Measurements from ENCODE around the gene KLHL30.
A peak's percentile ranks its signal among the peaks of the same experiment; 100 is the strongest.

The KLHL30 gene

DNA sequence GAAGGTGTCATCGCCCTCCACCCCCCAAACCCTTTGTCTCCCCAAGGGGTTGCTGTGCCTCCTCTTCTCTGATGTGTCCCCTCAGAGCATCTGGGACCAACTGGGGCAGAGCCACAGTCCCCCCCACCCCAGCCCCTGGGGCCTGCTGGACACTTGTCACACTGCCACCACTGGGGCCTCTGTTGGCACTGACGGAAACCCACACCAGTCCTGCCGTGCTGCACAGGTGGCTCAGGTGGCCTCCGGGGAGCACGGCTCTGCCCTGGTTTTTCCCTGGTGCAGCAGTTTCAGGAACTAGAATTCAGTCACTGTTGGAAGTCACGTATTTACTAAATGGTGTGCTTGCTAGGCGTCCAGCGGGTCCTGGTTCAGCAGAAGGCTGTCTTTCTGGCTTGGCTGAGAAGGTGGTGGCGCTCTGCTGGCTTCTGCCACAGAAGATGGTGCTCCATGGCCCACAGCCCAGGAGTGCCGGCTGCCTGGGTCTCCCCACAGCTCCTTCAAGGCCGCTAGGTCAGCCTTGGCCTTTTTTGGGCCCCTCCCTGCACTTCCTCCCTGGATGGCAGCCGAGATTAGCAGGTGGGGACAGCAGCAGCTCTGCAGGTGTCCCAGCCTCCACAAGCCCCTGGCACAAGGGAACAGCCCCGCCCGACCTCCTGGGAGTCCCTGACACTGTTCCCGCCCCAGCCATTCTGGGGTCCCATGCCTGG is 18.6 kb upstream of the KLHL30 start:
- DNase-seq: no peak

DNA sequence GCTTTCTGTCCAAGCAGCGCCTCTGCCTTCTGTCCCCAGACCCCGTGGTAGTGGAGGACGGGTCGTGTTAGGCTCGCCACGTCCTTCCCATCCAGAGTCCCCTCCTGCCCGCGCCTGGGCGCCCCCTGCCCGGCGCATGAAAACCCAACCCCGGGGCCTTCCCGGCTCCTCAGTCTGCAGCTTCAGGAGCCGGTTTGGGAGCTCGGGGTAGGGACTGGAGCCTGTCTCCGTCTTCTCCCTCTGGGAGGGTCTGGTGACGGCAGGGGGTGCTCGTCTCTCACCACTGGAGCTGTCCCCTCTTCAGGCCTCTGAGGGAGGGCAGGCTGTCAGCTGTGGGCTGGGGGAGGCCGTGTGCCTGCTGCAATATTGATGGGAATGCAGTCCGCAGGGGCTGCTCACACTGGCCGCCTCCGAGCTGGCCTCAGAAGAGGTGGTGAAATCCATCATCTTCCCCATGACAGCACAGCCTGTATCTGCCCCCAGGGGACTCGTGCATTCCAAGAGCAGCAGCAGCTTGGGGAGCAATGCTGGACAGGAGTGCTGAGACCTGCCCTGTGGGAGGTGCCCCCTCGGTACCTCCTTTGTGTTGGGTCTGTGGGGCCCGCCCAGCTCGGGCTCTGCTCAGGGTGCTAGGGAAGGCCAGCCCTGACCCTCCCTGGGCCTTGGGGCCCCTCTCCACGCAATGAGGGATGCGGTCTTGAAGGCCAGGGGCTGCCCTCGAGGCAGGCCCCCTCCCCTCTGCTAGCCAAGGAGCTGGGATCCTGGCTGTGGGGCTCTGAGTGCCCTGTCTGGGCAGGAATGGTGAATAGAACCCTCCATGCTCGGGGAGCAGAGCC is 17.8 kb upstream of the KLHL30 start:
- DNase-seq: no peak

DNA sequence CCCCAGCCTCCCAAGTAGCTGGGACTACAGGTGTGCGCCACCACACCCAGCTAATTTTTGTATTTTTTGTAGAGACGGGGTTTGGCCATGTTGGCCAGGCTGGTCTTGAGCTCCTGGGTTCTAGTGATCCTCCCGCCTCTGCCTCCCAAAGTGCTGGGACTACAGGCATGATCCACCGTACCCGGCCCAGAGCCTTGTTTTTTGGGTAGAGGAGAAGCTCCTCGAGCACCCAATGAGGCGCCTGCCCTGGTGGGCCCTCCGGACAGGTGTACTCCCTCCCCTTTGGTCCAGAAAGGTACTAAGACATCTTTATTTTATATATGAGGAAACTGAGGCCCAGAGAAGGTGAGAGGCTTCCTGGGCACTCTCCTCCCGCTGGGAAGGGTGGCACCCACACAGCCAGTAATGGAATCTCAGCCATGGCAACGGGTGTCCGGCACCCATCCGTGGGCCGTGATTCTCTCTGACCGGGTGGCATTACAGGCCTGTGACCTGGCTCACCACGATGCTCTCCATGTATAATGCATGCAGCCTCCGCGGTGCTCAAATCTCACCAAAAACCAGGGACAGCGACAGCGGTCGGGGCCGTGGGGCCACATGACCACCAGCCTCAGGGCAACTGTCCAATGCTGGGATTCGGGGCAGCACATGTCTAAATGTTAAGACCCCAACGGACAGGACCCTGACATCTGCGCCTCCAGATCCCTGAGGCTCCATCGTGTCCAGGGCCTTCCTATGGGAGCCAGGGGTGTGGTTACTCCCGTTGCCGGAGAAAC is 16.8 kb upstream of the KLHL30 start:
- DNase-seq: no peak

DNA sequence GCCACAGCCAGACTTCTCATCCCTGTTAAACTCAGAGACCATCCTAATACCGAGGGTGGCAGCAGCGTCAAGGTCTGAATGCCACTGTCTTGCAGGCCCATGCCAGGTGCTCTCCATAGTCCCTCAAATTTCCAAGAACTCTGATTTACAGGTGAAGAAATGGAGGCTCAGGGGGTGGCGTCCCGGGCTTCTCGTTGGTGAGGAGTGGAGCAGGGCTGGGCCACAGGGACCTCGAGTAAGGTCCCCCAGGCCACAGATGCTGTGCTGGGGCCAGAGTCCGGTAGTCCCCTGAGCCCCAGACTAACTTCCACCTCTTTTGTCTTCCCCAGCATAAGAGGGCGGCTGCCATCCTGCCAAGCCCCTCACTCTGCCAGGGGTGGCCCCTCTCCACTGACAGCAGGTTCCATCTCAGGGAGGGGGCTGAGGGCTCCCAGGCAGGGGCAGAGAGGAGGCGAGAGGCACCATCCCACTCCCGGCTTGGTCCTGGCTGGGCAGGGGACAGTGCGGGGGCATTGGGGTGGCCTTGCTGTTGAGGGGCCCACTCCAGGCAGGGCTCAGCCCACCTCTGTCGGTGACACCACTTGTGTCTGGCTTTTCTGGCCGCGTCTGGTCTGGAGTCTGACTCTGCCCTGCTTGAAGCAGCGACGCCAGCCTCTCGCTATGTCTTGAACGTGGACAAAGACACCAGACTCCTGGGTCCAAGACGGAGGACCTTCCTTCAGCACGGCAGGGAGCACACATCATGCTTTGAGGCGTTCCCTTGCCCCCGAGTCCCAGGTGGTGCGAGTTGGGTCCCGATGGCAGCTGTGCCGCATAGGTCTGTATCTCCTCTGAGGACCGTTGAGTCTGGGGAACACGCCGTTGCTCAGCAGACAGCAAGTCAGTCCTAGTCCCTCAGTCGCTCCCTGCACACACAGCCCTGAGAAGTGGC is 15.9 kb upstream of the KLHL30 start:
- DNase-seq: no peak

DNA sequence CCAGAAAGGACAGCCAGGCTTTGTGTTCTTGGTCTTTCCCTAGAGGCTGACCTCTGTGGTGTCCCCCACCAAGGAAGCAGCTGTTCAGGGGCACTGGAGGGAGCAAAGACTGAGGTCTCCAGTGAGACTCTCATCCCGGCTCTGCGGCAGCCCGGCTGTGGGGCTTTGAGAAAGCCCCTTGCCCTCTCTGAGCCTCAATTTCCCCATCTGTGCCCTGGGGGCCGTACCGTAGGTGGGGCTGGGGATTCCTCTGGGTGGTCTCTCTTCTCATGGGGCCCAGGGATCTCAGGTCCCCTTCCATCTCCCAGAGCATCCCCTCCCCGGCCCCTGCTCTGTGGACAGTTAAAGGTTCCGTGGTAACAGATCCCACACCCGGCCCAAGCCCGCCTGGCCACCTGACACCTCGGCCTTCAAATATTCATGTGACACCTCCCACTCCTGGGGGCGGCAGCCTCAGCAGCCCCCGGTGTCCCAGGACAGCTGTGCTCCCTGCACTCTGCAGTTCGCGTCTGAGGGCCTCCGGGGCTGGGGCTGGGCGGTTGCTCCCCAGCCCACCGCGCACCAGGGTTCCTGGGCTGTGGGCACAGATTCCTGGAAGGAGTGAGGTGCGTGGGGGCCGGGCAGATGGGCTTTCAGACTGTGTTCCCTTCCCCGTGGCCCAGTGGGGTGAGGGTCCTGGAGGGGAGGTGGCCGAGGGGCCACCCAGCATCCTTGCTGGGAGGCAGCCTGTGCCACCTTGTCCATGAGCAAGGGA is 15.1 kb upstream of the KLHL30 start:
- no peak for DNase-seq

DNA sequence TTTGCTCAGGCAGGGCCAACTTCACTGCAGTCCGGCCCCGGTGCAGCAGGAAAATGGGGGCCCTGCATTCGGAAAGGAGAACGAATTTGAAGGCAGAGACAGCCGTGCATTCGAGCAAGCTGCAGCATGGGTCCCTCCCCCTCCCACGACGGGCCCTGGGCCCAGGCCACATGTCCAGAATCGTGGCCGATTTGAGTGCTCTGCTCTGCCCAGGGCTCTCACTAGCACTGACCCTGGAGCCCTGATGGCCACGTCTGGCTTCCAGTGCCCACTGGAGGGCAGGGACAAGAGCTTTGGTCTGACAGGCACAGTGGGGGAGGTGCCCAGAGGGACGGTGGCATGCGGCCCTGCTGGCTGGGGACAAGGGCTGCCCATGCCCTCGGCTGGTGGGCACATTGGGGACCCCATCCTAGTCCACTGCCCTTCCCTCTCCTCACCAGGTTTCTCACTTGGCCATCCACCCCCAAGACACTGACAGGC is 14.4 kb upstream of the KLHL30 start:
- no peak for DNase-seq

DNA sequence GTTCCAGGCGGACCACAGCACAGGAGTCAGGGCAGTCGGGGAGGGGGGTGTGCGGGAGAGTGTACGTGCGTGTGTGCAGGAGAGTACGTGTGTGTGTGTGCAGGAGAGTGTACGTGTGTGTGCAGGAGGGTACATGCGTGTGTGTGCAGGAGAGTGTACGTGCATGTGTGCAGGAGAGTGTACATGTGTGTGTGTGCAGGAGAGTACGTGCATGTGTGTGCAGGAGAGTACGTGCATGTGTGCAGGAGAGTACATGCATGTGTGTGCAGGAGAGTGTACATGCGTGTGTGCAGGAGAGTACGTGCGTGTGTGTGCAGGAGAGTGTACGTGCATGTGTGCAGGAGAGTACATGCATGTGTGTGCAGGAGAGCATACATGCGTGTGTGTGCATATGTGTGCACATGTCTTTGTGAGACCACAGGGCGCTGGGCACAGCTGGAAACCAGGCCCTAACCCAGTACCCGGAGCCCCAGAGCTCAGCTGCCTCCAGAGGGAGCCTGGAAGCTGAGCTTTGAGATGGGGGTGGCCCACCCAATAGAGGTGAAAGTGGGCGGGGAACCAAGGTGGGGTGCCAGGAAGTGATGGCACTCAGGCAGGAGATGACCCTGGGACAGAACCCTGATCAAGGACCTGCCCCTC is 13.9 kb upstream of the KLHL30 start:
- no peak for DNase-seq

DNA sequence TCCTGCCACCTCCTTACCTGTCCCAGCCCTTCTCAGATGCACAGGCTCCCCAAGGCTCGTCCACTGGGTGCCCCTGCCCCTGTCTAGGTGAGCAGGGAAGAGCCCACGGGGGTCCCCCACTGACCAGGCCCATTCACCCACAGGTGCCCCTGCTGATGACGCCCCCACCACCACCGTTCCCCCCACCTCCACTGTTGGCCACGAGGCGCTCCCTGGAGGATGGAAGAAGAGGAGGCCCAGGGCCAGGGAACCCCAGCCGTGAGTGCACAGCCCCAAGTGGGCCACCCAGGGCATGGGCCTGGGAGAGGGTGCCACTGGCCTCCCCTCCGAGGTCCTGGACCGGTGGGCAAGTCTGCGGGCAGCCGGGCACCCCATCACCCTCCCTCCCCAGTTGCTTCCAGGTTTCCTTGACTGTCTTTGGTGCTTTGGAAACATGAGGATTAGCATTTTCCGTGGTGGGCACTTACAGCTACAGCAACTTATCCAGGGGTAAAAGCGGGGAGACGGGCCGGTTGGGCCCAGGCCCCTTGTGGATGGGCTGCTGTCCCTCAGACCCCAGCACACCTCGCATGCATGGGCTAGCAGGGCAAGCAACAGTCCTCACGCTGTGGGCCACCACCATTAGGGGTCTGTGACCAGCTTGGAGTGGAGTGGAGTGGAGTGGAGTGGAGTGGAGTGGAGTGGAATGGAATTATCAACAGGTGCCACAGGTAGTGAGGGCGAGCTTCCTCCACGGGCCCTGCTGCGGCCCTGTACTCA is 13.2 kb upstream of the KLHL30 start:
- DNase-seq: no peak

DNA sequence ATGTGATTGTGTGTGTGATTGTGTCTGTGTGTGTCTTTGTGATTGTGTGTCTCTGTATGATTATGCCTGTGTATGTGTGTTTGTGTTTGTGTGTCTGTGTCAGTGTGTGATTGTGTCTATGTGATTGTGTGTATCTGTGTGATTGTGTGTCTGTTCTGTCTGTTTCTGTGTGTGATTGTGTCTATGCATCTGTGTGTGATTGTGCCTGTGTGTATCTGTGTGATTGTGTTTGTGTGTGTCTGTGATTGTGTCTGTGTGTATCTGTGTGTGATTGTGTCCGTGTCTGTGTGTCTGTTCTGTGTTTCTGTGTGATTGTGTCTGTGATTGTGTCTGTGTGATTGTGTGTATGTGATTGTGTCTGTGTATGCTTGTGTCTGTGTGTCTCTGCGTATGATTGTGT is 12.1 kb upstream of the KLHL30 start:
- no peak for DNase-seq

DNA sequence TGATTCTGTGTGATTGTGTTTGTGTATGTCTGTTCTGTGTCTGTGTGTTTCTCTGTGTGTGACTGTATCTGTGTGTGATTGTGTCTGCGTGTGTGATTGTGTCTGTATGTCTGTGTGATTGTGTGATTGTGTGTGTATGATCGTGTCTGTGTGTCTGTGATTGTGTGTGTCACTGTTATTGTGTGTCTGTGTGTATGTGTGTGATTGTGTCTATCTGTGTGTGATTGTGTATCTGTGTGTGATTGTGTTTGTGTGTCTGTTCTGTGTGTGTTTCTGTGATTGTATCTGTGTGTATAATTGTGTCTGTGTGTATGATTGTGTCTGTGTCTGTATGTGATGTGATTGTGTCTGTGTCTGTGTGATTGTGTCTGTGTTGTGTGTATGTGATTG is 11.7 kb upstream of the KLHL30 start:
- no peak for DNase-seq

DNA sequence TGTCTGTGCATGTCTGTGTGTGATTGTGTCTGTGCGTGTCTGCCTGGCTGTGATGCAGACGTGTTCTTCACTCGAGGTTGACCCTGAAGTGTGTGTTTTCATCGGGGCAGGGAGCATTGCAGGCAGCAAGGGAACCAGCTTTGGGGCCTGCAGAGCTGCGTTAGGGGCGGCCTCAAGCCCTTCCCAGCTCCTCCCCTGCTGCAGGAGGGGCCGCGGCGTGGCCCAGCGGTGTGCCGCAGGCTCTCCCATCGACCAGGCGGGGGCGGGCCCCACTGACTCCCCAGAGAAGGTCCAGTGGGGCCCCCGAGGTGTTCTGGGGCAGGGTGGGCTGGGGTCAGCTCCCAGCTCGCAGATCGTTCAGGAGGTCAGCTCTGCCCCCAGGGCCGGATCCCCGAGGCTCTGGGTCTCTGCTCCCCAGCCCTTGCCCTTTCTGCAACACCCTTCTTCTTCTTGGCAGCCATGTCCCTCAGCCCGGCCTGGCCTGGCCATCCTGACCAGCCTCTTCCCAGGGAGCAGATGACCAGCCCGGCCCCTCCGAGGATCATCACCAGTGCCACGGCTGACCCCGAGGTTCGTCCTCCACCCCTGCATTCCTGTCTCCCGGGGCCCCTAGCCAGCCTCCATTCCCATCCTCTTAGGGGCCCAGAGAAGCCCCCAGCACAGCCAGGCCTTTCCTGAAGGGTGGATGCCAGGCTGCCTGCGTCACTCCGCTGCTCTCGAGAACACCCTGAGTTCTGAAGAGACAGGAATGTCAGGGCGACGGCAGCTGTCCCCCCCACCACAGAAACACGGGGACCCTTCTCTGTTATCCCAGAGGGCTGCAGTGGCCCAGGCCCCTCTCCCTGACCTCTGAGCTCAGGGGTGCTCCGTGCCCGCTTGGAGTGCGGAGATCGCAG is 11.1 kb upstream of the KLHL30 start:
- DNase-seq: peak in 1 of 5 experiments; percentile 39

DNA sequence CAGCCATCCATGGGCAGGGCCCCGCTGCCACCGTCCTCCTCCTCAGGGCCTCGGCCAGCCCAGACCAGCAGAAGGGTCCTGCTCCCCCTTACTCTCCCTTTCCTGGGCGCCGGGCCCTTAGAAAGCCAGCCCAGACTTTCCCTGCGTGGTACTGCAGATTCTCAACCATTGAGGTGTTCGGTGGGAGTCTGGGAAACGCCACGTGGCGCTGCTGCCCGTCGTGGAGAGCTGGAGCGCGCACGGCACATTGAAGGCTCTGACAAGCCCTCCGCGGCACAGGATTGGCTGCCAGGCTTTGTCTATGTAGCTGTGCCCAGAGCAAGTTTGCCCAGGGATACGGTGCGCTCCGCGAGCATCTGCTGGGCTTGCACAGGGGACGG is 10.4 kb upstream of the KLHL30 start:
- no peak for DNase-seq

DNA sequence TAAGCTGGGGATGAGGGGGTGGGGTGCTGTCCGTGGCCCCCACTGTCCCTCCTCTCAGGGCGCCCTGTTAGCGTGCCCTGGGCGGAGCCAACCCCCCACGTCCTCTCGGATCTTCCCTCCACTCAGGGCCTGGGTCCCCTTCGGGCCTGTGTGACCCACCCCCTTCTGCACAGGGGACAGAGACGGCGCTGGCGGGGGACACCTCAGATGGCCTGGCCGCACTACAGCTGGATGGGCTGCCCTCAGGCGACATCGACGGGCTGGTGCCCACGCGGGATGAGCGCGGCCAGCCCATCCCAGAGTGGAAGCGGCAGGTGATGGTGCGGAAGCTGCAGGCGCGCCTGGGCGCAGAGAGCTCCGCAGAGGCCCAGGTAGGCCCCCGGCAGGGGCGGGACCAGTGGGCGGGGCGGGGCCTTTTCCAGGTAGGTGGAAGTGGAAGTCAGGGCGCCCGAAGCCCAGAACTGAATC is 9.9 kb upstream of the KLHL30 start:
- no peak for DNase-seq

DNA sequence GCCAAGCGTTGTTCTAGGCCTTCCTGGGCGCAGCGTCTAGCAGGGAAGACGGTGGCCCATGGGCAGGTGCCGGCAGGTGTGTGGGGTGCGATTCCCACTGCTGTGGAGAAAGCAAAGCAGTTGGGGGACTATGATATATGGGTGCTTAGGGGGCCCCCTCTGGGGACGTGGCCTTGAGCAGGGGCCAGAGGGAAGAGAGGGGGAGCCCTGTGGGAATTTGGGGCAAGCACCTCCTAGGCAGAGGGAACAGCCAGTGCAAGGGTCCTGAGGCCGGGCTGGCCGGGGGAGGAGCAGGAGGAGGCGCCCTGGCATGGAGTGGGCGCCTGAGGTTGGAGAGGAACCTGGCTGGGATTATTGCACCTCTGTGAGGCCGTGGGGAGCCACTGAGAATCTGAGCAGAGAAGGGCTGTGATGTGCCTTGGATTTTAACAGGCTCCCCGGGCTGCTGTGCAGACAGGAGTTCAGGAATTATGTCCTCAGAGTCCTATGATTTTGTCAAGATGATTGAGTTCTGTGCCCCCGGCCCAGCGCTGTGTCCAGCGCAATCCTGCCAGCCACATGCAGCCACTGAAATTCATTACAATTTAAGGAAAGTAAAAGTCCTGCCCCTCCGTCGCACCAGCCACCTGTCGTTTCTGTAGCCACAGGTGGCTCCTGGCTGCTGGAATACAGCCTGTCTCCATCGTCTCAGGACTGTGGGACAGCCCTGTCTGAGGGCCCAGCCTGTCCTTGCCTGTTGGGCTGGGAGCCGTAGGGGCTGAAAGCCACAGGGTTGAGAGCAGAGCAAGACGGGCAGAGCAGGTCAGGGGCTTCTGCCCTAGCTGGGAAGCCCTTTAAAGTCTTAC is 9.1 kb upstream of the KLHL30 start:
- no peak for DNase-seq

DNA sequence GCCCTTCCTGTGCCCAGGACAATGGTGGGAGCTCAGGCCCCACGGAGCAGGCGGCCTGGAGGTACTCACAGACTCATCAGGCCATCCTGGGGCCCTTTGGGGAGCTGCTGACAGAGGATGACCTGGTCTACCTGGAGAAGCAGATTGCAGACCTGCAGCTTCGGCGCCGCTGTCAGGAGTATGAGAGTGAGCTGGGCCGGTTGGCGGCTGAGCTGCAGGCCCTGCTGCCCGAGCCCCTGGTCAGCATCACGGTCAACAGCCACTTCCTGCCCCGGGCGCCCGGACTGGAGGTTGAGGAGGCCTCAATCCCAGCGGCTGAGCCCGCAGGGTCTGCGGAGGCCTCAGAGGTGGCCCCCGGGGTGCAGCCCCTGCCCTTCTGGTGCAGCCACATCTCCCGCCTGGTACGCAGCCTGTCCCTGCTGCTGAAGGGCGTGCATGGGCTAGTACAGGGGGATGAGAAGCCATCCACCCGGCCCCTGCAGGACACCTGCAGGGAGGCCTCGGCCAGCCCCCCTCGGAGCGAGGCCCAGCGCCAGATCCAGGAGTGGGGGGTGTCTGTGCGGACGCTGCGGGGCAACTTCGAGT is 8.3 kb upstream of the KLHL30 start:
- DNase-seq: no peak

DNA sequence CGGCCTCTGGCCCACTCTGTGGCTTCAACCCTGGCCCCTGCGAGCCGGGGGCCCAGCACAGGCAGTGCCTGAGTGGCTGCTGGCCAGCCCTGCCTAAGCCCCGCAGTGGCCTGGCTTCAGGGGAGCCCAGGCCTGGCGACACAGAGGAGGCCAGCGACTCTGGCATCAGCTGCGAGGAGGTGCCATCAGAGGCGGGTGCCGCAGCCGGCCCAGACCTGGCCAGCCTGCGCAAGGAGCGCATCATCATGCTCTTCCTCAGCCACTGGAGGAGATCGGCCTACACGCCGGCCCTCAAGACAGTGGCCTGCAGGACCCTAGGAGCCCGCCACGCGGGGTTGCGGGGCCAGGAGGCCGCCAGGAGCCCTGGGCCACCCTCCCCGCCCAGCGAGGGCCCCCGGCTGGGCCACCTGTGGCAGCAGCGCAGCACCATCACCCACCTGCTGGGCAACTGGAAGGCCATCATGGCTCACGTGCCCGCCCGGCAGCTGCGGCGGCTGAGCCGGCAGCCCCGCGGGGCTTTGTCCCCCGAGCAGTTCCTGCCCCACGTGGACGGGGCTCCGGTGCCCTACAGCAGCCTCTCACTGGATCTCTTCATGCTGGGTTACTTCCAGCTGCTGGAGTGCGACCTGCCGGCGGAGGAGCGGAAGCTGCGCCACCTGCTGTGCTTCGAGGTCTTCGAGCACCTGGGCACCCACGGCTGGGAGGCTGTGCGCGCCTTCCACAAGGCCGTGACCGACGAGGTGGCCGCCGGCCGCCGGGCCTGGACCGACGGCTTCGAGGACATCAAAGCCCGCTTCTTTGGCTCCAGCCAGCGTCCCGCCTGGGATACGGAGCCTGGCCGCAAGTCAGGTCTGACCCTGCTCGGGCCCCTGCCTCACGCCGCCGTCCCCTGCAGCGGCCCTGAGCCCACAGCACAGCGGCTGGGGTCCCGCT is 7.5 kb upstream of the KLHL30 start:
- DNase-seq: no peak
